ENCODE results near the gene KIRREL3. TPM values are rescaled to one million over a fixed set of nuclear protein-coding genes. Genes with fewer than 3 reads are reported as not detected.
"Not testable (repeated sequence)": the region's sequence is repeated elsewhere in the genome, so short reads cannot be mapped to it uniquely, and the experiment has no call there.

KIRREL3 gene
- total RNA-seq, 2 donors from 2014 or later, result 0.28 TPM; not detected in 1

GRCh38 chr11:126373389-126374066, 627.0 kb downstream of the KIRREL3 start:
- H3K36me3 ChIP-seq; H3K4me1 ChIP-seq (replicated peaks); intact Hi-C loops (cut with DNase I); H3K27ac ChIP-seq; H3K27me3 ChIP-seq (replicated peaks; ENCODE audit: insufficient read depth); H3K9me3 ChIP-seq; DNase-seq (ENCODE audit: low spot score); H3K4me3 ChIP-seq: not testable (repeated sequence)
- WGBS, result 57% methylated on average over 8 of the region's 12 CpGs

Small RNA genes within 50 kb of the gene (microRNA-seq; reads per million reads assigned to microRNA genes)
- gene MIR3167, result not detected

Small RNA genes within 50 kb of the gene (small RNA-seq; reads per million reads assigned to genes)
- gene AP001318.3, result 0 reads per million in 2 donors
- gene MIR3167, result 0 reads per million in 2 donors

All from prostate gland (tissue), 2 donors.